DOHH2 (cell line): ENCODE results near the gene NEDD4L.

Experiments
- CTCF ChIP-seq: fragments of 200-600 bp; sonication (generic); IDR thresholded peaks from one replicate; pipeline ENCODE4 v1.5.1; 2014; ENCODE audit warnings: antibody characterized with exemption, mild to moderate bottlenecking, low read depth, low read length; ENCODE audit not compliant: poor library complexity, severe bottlenecking
- EZH2phosphoT487 ChIP-seq: fragments of 200-600 bp; sonication (generic); IDR thresholded peaks from 2 replicates; pipeline ENCODE4 v1.6.1; 2017; ENCODE audit warnings: borderline replicate concordance, mild to moderate bottlenecking, antibody characterized with exemption, low read length, moderate library complexity, mixed read lengths

GRCh38 chr18:58055890-58056558 lies 12.0 kb downstream of the NEDD4L start:
- no peak for TF ChIP-seq CTCF
- TF ChIP-seq EZH2phosphoT487: no peak
